ENCODE results near the gene MBTPS2.

MBTPS2 gene

GRCh38 chrX:21905313-21905712 is 65.9 kb downstream of the MBTPS2 start:
- no peaks in the 10 kb centered on the region for H3K36me3 ChIP-seq (ENCODE audit: insufficient read depth, low read length)
- no peak overlapping the region for H2AFZ ChIP-seq (ENCODE audit: low read length, unreplicated experiment)
- no peaks in the 10 kb centered on the region for H3K79me2 ChIP-seq (ENCODE audit: control insufficient read depth, insufficient read depth, low read length, unreplicated experiment)
- no peaks in the 10 kb centered on the region for H3K4me1 ChIP-seq (ENCODE audit: control insufficient read depth, insufficient read depth, low read length, unreplicated experiment)
- no peak overlapping the region for H3K27ac ChIP-seq (ENCODE audit: low read depth, low read length)
- H3K4me3 ChIP-seq (ENCODE audit: low read depth, low read length): no peak overlapping the region
- no peaks in the 10 kb centered on the region for H3K27me3 ChIP-seq (ENCODE audit: insufficient read depth, low read length)

- H3K36me3 ChIP-seq (ENCODE audit: insufficient read depth, low read length): no peaks in the 10 kb centered on the region
- H3K4me1 ChIP-seq (ENCODE audit: control insufficient read depth, insufficient read depth, low read length, unreplicated experiment): no peaks in the 10 kb centered on the region
- H2AFZ ChIP-seq (ENCODE audit: low read length, unreplicated experiment): no peak overlapping the region
- no peaks in the 10 kb centered on the region for H3K27me3 ChIP-seq (ENCODE audit: insufficient read depth, low read length)
- no peak overlapping the region for H3K4me3 ChIP-seq (ENCODE audit: low read depth, low read length)
- no peaks in the 10 kb centered on the region for H3K79me2 ChIP-seq (ENCODE audit: control insufficient read depth, insufficient read depth, low read length, unreplicated experiment)
- H3K27ac ChIP-seq (ENCODE audit: low read depth, low read length): no peak overlapping the region
These were observed 66.5 kb downstream of the MBTPS2 start for GRCh38 chrX:21905953-21906352.

DNA sequence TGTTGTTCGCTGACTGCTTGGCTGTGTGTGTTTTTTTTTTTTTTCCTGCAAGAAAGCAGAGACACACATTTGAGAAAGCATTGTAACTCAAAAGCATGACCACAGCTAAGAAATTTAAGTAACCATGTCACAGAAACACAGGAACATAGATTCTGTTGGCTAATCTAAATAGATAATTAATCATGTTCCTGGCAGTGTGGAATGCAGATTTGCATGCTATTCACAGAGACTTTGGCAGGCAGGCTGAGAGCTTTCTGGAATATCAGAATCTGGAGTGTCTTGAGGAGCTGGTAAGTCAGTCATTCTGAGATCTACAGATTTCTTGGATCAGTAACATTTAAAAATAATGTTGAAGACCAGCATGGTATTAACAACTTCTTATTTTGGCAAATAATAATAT is 67.8 kb downstream of the MBTPS2 start:
- Histone ChIP-seq H2AFZ (ENCODE audit: low read length, unreplicated experiment) (no peak overlapping the region), H3K4me1 (ENCODE audit: control insufficient read depth, insufficient read depth, low read length, unreplicated experiment) (no peaks in the 10 kb centered on the region), H3K27me3 (ENCODE audit: insufficient read depth, low read length) (no peaks in the 10 kb centered on the region), H3K79me2 (ENCODE audit: control insufficient read depth, insufficient read depth, low read length, unreplicated experiment) (no peaks in the 10 kb centered on the region), H3K36me3 (ENCODE audit: insufficient read depth, low read length) (no peaks in the 10 kb centered on the region), H3K4me3 (ENCODE audit: low read depth, low read length) (no peak overlapping the region), H3K27ac (ENCODE audit: low read depth, low read length) (no peak overlapping the region)

DNA sequence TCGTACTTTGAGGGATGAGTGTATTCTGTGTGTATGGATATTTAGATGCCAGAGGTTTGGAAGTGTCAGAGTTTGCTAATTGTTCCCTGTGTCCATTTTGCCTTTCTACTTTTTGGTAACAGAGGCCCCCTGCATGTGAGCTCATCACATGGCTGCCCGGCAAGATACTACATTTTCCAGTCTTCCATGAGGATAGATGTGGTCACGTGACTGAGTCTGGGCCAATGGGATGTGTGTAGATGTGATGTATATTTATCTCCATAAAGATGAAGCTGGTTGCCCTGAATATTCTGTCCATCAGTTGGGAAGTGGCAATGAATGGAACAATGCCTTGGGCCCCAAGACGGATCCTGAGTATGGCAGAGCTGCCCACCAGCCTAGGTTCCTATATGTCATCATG is 72.1 kb downstream of the MBTPS2 start:
- Histone ChIP-seq H3K4me1 (ENCODE audit: control insufficient read depth, insufficient read depth, low read length, unreplicated experiment) (no peaks in the 10 kb centered on the region), H3K36me3 (ENCODE audit: insufficient read depth, low read length) (no peaks in the 10 kb centered on the region), H3K4me3 (ENCODE audit: low read depth, low read length) (no peak overlapping the region), H3K79me2 (ENCODE audit: control insufficient read depth, insufficient read depth, low read length, unreplicated experiment) (no peaks in the 10 kb centered on the region), H2AFZ (ENCODE audit: low read length, unreplicated experiment) (no peak overlapping the region), H3K27me3 (ENCODE audit: insufficient read depth, low read length) (no peaks in the 10 kb centered on the region), H3K27ac (ENCODE audit: low read depth, low read length) (no peak overlapping the region)

GRCh38 chrX:21912220-21912619 is 72.8 kb downstream of the MBTPS2 start:
- no peak overlapping the region for H3K27ac ChIP-seq (ENCODE audit: low read depth, low read length)

DNA sequence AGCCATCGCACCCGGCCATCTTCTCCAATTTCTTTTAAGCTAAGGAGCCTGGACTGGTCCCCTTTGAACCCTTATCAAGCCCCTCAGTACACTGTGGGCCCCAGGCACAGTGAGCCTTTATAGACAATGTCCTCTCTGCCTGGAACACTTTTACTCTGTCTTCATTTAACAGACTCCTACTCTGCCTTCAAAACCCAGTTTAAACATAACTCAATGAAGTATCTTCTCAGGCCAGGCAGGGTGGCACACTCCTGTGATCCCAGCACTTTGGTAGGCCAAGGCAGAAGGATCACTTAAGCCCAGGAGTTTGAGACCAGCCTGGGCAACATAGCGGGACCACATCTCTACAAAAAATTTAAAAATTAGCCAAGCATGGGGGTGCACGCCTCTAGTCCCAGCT is 73.6 kb downstream of the MBTPS2 start:
- Histone ChIP-seq H3K36me3 (ENCODE audit: insufficient read depth, low read length) (no peaks in the 10 kb centered on the region), H3K4me3 (ENCODE audit: low read depth, low read length) (no peak overlapping the region), H3K4me1 (ENCODE audit: control insufficient read depth, insufficient read depth, low read length, unreplicated experiment) (no peaks in the 10 kb centered on the region), H3K79me2 (ENCODE audit: control insufficient read depth, insufficient read depth, low read length, unreplicated experiment) (no peaks in the 10 kb centered on the region), H3K27me3 (ENCODE audit: insufficient read depth, low read length) (no peaks in the 10 kb centered on the region), H3K27ac (ENCODE audit: low read depth, low read length) (no peak overlapping the region), H2AFZ (ENCODE audit: low read length, unreplicated experiment) (no peak overlapping the region)

More at GRCh38 chrX:21912220-21912619, 72.8 kb downstream of the MBTPS2 start:
- H3K36me3 ChIP-seq (ENCODE audit: insufficient read depth, low read length): no peaks in the 10 kb centered on the region
- H2AFZ ChIP-seq (ENCODE audit: low read length, unreplicated experiment): no peak overlapping the region
- no peak overlapping the region for H3K4me3 ChIP-seq (ENCODE audit: low read depth, low read length)
- no peaks in the 10 kb centered on the region for H3K79me2 ChIP-seq (ENCODE audit: control insufficient read depth, insufficient read depth, low read length, unreplicated experiment)
- H3K4me1 ChIP-seq (ENCODE audit: control insufficient read depth, insufficient read depth, low read length, unreplicated experiment): no peaks in the 10 kb centered on the region
- H3K27me3 ChIP-seq (ENCODE audit: insufficient read depth, low read length): no peaks in the 10 kb centered on the region

DNA sequence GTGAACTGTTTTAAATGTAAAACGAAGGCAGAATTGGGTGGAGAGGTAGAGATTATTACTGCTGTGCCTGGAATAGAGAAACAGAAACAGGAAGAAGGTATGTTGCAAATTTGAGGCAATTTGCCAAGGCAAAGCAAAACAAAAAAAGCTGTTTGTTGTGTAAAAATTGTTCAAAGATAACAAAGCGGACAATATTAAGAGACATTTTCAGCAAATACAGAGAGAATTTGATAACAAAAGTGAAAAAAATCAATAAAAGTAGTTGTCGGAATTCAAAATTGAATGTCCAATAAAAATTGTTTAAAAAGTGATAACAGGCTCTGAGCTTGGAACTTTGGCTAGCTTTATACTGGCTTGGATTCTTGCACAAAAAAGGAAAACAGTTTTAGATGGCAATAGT is 86.7 kb downstream of the MBTPS2 start:
- Histone ChIP-seq H2AFZ (ENCODE audit: low read length, unreplicated experiment) (peak overlapping the region; percentile 73), H3K4me3 (ENCODE audit: low read depth, low read length) (peak overlapping the region; percentile 80), H3K36me3 (ENCODE audit: insufficient read depth, low read length) (no peaks in the 10 kb centered on the region), H3K27me3 (ENCODE audit: insufficient read depth, low read length) (no peaks in the 10 kb centered on the region), H3K4me1 (ENCODE audit: control insufficient read depth, insufficient read depth, low read length, unreplicated experiment) (peaks cover 30% of the 10 kb centered on the region), H3K27ac (ENCODE audit: low read depth, low read length) (peak overlapping the region; percentile 100), H3K79me2 (ENCODE audit: control insufficient read depth, insufficient read depth, low read length, unreplicated experiment) (no peaks in the 10 kb centered on the region)

GRCh38 chrX:21926527-21927278 is 87.3 kb downstream of the MBTPS2 start:
- peak overlapping the region; percentile 73 for H2AFZ ChIP-seq (ENCODE audit: low read length, unreplicated experiment)
- H3K4me3 ChIP-seq (ENCODE audit: low read depth, low read length): peak overlapping the region; percentile 80
- H3K4me1 ChIP-seq (ENCODE audit: control insufficient read depth, insufficient read depth, low read length, unreplicated experiment): peaks cover 36% of the 10 kb centered on the region
- no peaks in the 10 kb centered on the region for H3K36me3 ChIP-seq (ENCODE audit: insufficient read depth, low read length)
- H3K27me3 ChIP-seq (ENCODE audit: insufficient read depth, low read length): no peaks in the 10 kb centered on the region
- H3K27ac ChIP-seq (ENCODE audit: low read depth, low read length): peak overlapping the region; percentile 100
- H3K79me2 ChIP-seq (ENCODE audit: control insufficient read depth, insufficient read depth, low read length, unreplicated experiment): no peaks in the 10 kb centered on the region

DNA sequence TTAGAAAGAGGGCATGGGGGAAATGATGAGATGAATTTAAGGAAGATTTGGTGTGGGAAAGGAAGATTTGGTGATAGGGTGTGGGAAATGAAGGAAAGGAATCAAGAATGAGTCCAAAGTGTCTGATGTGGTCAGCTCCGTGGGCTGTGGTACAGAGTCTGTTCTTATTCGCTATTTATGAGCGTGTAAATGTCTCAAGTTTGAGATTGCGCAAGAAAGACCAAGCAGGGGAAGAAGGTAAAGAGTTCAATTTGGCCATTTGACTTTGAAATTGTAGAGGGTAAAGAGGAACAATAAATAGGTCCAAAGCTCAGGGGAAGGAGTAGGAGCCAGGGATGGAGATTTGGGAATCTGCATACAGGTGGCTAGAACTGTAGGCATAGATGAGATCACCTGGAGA is 89.8 kb downstream of the MBTPS2 start:
- Histone ChIP-seq H3K36me3 (ENCODE audit: insufficient read depth, low read length) (no peaks in the 10 kb centered on the region), H3K27me3 (ENCODE audit: insufficient read depth, low read length) (no peaks in the 10 kb centered on the region), H3K27ac (ENCODE audit: low read depth, low read length) (no peak overlapping the region), H3K4me1 (ENCODE audit: control insufficient read depth, insufficient read depth, low read length, unreplicated experiment) (peaks cover 48% of the 10 kb centered on the region), H3K79me2 (ENCODE audit: control insufficient read depth, insufficient read depth, low read length, unreplicated experiment) (no peaks in the 10 kb centered on the region), H2AFZ (ENCODE audit: low read length, unreplicated experiment) (no peak overlapping the region), H3K4me3 (ENCODE audit: low read depth, low read length) (no peak overlapping the region)

DNA sequence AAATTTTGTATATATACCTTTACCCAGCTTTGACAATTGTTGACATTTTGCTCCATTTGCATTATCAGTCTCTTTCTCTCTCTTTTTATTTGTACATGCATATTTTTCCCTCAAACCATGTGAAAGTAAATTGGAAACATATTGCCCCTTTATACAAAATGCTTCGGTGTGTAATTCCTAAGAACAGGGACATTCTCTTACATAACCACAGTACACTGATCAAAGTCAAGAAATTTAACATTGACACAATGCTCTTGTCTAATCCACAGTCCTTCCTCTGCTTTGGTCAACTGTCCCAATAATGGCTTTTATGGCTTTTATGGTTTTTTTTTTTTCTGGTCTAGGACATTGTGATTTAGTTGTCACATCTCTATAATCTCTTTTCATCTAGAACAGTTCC is 91.6 kb downstream of the MBTPS2 start:
- H3K27ac ChIP-seq (ENCODE audit: low read depth, low read length): 0 out of 2 replicates have a peak overlapping the region, but pooled peaks have one; percentile 9
- no peak overlapping the region for H2AFZ ChIP-seq (ENCODE audit: low read length, unreplicated experiment)
- no peaks in the 10 kb centered on the region for H3K27me3 ChIP-seq (ENCODE audit: insufficient read depth, low read length)
- no peak overlapping the region for H3K4me3 ChIP-seq (ENCODE audit: low read depth, low read length)
- H3K79me2 ChIP-seq (ENCODE audit: control insufficient read depth, insufficient read depth, low read length, unreplicated experiment): no peaks in the 10 kb centered on the region
- H3K4me1 ChIP-seq (ENCODE audit: control insufficient read depth, insufficient read depth, low read length, unreplicated experiment): peaks cover 48% of the 10 kb centered on the region
- no peaks in the 10 kb centered on the region for H3K36me3 ChIP-seq (ENCODE audit: insufficient read depth, low read length)

- Histone ChIP-seq H3K4me3 (ENCODE audit: low read depth, low read length) (no peak overlapping the region), H3K36me3 (ENCODE audit: insufficient read depth, low read length) (no peaks in the 10 kb centered on the region), H2AFZ (ENCODE audit: low read length, unreplicated experiment) (peak overlapping the region; percentile 32), H3K27ac (ENCODE audit: low read depth, low read length) (peak overlapping the region; percentile 94), H3K27me3 (ENCODE audit: insufficient read depth, low read length) (no peaks in the 10 kb centered on the region), H3K79me2 (ENCODE audit: control insufficient read depth, insufficient read depth, low read length, unreplicated experiment) (no peaks in the 10 kb centered on the region), H3K4me1 (ENCODE audit: control insufficient read depth, insufficient read depth, low read length, unreplicated experiment) (peaks cover 38% of the 10 kb centered on the region)
These were observed 93.0 kb downstream of the MBTPS2 start for GRCh38 chrX:21932292-21933002.
